KMS-11 (cell line): ENCODE measurements around the gene COX7A2L.
"Not testable (repeated sequence)": the region's sequence is repeated elsewhere in the genome, so short reads cannot be mapped to it uniquely, and the experiment has no call there.

Source experiments
- H2AFZ ChIP-seq: fragments of 200-600 bp; sonication (generic); 2 replicates; pipeline ENCODE4 v1.6.1; 2016; ENCODE audit warnings: antibody characterized with exemption, mixed run types, low read depth
- H3K27ac ChIP-seq: fragments of 200-600 bp; sonication (generic); 2 replicates; pipeline ENCODE4 v1.6.1; 2016; ENCODE audit warnings: mild to moderate bottlenecking, mixed run types
- H3K27me3 ChIP-seq: fragments of 200-600 bp; sonication (generic); 2 replicates; pipeline ENCODE4 v1.6.1; 2017; ENCODE audit warnings: mild to moderate bottlenecking, low read depth, mixed run types, moderate library complexity; ENCODE audit not compliant: insufficient read depth
- H3K36me3 ChIP-seq: fragments of 200-600 bp; sonication (generic); 2 replicates; pipeline ENCODE4 v1.6.1; 2017; ENCODE audit warnings: mild to moderate bottlenecking, mixed run types; ENCODE audit not compliant: insufficient read depth
- H3K4me1 ChIP-seq: fragments of 200-600 bp; sonication (generic); 2 replicates; pipeline ENCODE4 v1.6.1; 2016; ENCODE audit warnings: mild to moderate bottlenecking, low read depth, mixed run types; ENCODE audit not compliant: poor library complexity, severe bottlenecking
- H3K4me2 ChIP-seq: fragments of 200-600 bp; sonication (generic); 2 replicates; pipeline ENCODE4 v1.7.0; 2016; ENCODE audit warnings: mild to moderate bottlenecking, mixed run types
- H3K4me3 ChIP-seq: fragments of 200-600 bp; sonication (generic); IDR thresholded peaks from 2 replicates; pipeline ENCODE4 v1.6.1; 2017; ENCODE audit warnings: low read depth, low read length, mixed read lengths; ENCODE audit not compliant: insufficient read depth
- H3K79me2 ChIP-seq: fragments of 200-600 bp; sonication (generic); 2 replicates; pipeline ENCODE4 v1.6.1; 2016; ENCODE audit warnings: low read depth, mixed run types; ENCODE audit not compliant: insufficient read depth
- H3K9ac ChIP-seq: fragments of 200-600 bp; sonication (generic); 2 replicates; pipeline ENCODE4 v1.6.1; 2016; ENCODE audit warnings: mild to moderate bottlenecking, mixed run types
- H4K20me1 ChIP-seq: fragments of 200-600 bp; sonication (generic); 2 replicates; pipeline ENCODE4 v1.6.1; 2016; ENCODE audit warnings: mild to moderate bottlenecking, mixed run types; ENCODE audit not compliant: insufficient read depth
- CTCF ChIP-seq: fragments of 200-600 bp; sonication (generic); conservative IDR thresholded peaks from 2 replicates; pipeline ENCODE4 v1.6.1; 2017; ENCODE audit warnings: low read depth, mild to moderate bottlenecking, antibody characterized with exemption, low read length, moderate library complexity, mixed read lengths

The COX7A2L gene

GRCh38 chr2:42401773-42402172 lies 40.8 kb upstream of the COX7A2L start:
- Histone ChIP-seq H3K27me3 (no peaks in the 10 kb centered on the region), H3K4me2 (no peak overlapping the region), H3K36me3 (no peaks in the 10 kb centered on the region), H3K4me1 (no peaks in the 10 kb centered on the region), H4K20me1 (no peaks in the 10 kb centered on the region), H3K79me2 (no peaks in the 10 kb centered on the region), H2AFZ (no peak overlapping the region), H3K9ac (no peak overlapping the region), H3K4me3 (no peak overlapping the region), H3K27ac (no peak overlapping the region)
- TF ChIP-seq CTCF = no peak

GRCh38 chr2:42398052-42398451 lies 37.0 kb upstream of the COX7A2L start:
- not testable (repeated sequence) for H4K20me1 ChIP-seq, H2AFZ ChIP-seq, H3K36me3 ChIP-seq, H3K4me1 ChIP-seq, H3K27me3 ChIP-seq, H3K4me2 ChIP-seq, H3K4me3 ChIP-seq, H3K27ac ChIP-seq, H3K79me2 ChIP-seq, H3K9ac ChIP-seq

GRCh38 chr2:42393320-42393719 lies 32.3 kb upstream of the COX7A2L start:
- H3K4me1 ChIP-seq, H3K4me2 ChIP-seq, H3K27me3 ChIP-seq, H3K9ac ChIP-seq, H3K4me3 ChIP-seq, H2AFZ ChIP-seq, H3K79me2 ChIP-seq, H4K20me1 ChIP-seq, H3K27ac ChIP-seq, H3K36me3 ChIP-seq: not testable (repeated sequence)

- Histone ChIP-seq H3K27me3 (no peaks in the 10 kb centered on the region), H3K36me3 (no peaks in the 10 kb centered on the region), H3K9ac (no peak overlapping the region), H3K4me2 (no peak overlapping the region), H4K20me1 (no peaks in the 10 kb centered on the region), H3K4me1 (no peaks in the 10 kb centered on the region), H3K4me3 (no peak overlapping the region), H3K27ac (no peak overlapping the region), H3K79me2 (no peaks in the 10 kb centered on the region), H2AFZ (no peak overlapping the region)
- no peak for TF ChIP-seq CTCF
Observed at GRCh38 chr2:42392191-42392590, 31.2 kb upstream of the COX7A2L start.

- H3K79me2 ChIP-seq = no peaks in the 10 kb centered on the region
- H2AFZ ChIP-seq = no peak overlapping the region
- no peaks in the 10 kb centered on the region for H3K36me3 ChIP-seq
- no peak overlapping the region for H3K4me2 ChIP-seq
- H4K20me1 ChIP-seq = no peaks in the 10 kb centered on the region
- H3K27me3 ChIP-seq = no peaks in the 10 kb centered on the region
- H3K4me3 ChIP-seq = no peak overlapping the region
- H3K4me1 ChIP-seq = no peaks in the 10 kb centered on the region
- TF ChIP-seq CTCF = no peak
- H3K9ac ChIP-seq = no peak overlapping the region
- H3K27ac ChIP-seq = no peak overlapping the region
Observed at GRCh38 chr2:42390401-42390969, 29.5 kb upstream of the COX7A2L start.
